GM23248 (cell line): ENCODE measurements around the gene TMEM37.

Source experiments
- EZH2 ChIP-seq: fragments of 200-600 bp; sonication (generic); IDR thresholded peaks from 2 replicates; pipeline ENCODE4 v1.6.1; 2018; ENCODE audit warnings: antibody characterized with exemption, mild to moderate bottlenecking; ENCODE audit not compliant: insufficient read depth, poor library complexity, severe bottlenecking
- EZH2phosphoT487 ChIP-seq: fragments of 200-600 bp; sonication (generic); IDR thresholded peaks from 2 replicates; pipeline ENCODE4 v1.6.1; 2018; ENCODE audit warnings: antibody characterized with exemption, moderate library complexity, mild to moderate bottlenecking, low read depth; ENCODE audit not compliant: insufficient read depth

DNA sequence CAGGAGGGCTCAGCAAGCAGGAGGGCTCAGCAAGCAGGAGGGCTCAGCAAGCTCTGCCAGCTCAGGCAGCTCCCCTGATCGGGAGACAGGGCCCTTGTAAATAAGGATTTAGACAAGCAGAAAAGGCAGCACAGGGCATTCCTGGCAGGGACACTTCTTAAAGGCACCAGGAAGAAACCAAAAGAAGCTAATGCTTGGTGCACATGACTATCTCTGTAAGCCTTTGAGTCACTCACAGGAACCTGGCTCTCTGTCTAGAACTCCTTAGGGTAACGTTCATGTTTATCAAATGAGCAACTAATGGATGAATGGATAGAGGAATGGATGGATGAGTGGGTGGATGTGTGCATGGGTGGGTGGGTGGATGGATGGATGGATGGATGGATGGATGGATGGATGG, 28.4 kb downstream of the TMEM37 start:
- TF ChIP-seq EZH2 (no peak), EZH2phosphoT487 (no peak)
